Measurements from ENCODE around the gene ZBTB20.

Gene ZBTB20

GRCh38 chr3:114878114-114878839 lies 268.8 kb downstream of the ZBTB20 start:
- DNase-seq (ENCODE audit: low spot score) = no peak
- TF ChIP-seq CTCF (IDR thresholded peaks at IDR 0.05; ENCODE audit: borderline replicate concordance, control extremely low read depth, extremely low read depth, insufficient read depth, missing control alignments) = no peak

GRCh38 chr3:114877378-114878113 lies 269.5 kb downstream of the ZBTB20 start:
- no peak for DNase-seq (ENCODE audit: low spot score)
- in situ Hi-C loops (cut with MboI; ENCODE audit: low sequenced_read_pairs, unreplicated experiment) = no loop called here
- no peak for TF ChIP-seq CTCF (IDR thresholded peaks at IDR 0.05; ENCODE audit: borderline replicate concordance, control extremely low read depth, extremely low read depth, insufficient read depth, missing control alignments)

More at GRCh38 chr3:114878114-114878839, 268.8 kb downstream of the ZBTB20 start:
- in situ Hi-C loops (cut with MboI; ENCODE audit: low sequenced_read_pairs, unreplicated experiment) = no loop called here

- in situ Hi-C loops (cut with MboI; ENCODE audit: low sequenced_read_pairs, unreplicated experiment) = no loop called here
- TF ChIP-seq CTCF (IDR thresholded peaks at IDR 0.05; ENCODE audit: borderline replicate concordance, control extremely low read depth, extremely low read depth, insufficient read depth, missing control alignments) = no peak
- no peak for DNase-seq (ENCODE audit: low spot score)
These were observed 272.5 kb downstream of the ZBTB20 start for GRCh38 chr3:114874522-114874971.

GRCh38 chr3:114873591-114873990 lies 273.5 kb downstream of the ZBTB20 start:
- in situ Hi-C loops (cut with MboI; ENCODE audit: low sequenced_read_pairs, unreplicated experiment) = no loop called here
- no peak for DNase-seq (ENCODE audit: low spot score)
- TF ChIP-seq CTCF (IDR thresholded peaks at IDR 0.05; ENCODE audit: borderline replicate concordance, control extremely low read depth, extremely low read depth, insufficient read depth, missing control alignments) = no peak

GRCh38 chr3:114872588-114872987 lies 274.5 kb downstream of the ZBTB20 start:
- no peak for TF ChIP-seq CTCF (IDR thresholded peaks at IDR 0.05; ENCODE audit: borderline replicate concordance, control extremely low read depth, extremely low read depth, insufficient read depth, missing control alignments)
- no peak for DNase-seq (ENCODE audit: low spot score)
- in situ Hi-C loops (cut with MboI; ENCODE audit: low sequenced_read_pairs, unreplicated experiment) = no loop called here

GRCh38 chr3:114872050-114872449 lies 275.0 kb downstream of the ZBTB20 start:
- no peak for TF ChIP-seq CTCF (IDR thresholded peaks at IDR 0.05; ENCODE audit: borderline replicate concordance, control extremely low read depth, extremely low read depth, insufficient read depth, missing control alignments)
- DNase-seq (ENCODE audit: low spot score) = no peak
- in situ Hi-C loops (cut with MboI; ENCODE audit: low sequenced_read_pairs, unreplicated experiment) = no loop called here

Measured in GM13976 (cell line).